BLaER1 (cell line): ENCODE data around the gene GLDC.
"Not testable (repeated sequence)": the region's sequence is repeated elsewhere in the genome, so short reads cannot be mapped to it uniquely, and the experiment has no call there.

Experiments
- H3K27ac ChIP-seq: shearing (Covaris generic); formaldehyde crosslinking; 2 replicates; pipeline ENCODE4 v1.8.1; 2022
- H3K27me3 ChIP-seq: shearing (Covaris generic); formaldehyde crosslinking; 2 replicates; pipeline ENCODE4 v1.8.1; 2022
- H3K36me3 ChIP-seq: shearing (Covaris generic); formaldehyde crosslinking; 2 replicates; pipeline ENCODE4 v1.8.1; 2022
- H3K4me1 ChIP-seq: shearing (Covaris generic); formaldehyde crosslinking; 2 replicates; pipeline ENCODE4 v1.8.1; 2022
- H3K4me2 ChIP-seq: shearing (Covaris generic); formaldehyde crosslinking; 2 replicates; pipeline ENCODE4 v1.8.1; 2022
- H3K4me3 ChIP-seq: shearing (Covaris generic); formaldehyde crosslinking; 2 replicates; pipeline ENCODE4 v1.8.1; 2022
- H3K9ac ChIP-seq: shearing (Covaris generic); formaldehyde crosslinking; 2 replicates; pipeline ENCODE4 v1.8.1; 2022
- H3K9me3 ChIP-seq: shearing (Covaris generic); formaldehyde crosslinking; 2 replicates; pipeline ENCODE4 v1.8.1; 2022
- H4K20me1 ChIP-seq: shearing (Covaris generic); formaldehyde crosslinking; 2 replicates; pipeline ENCODE4 v1.8.1; 2022
- Cebpa-rat ChIP-seq: shearing (Covaris generic); IDR thresholded peaks from 2 replicates; pipeline ENCODE4 v1.8.1; 2022

Gene GLDC

DNA sequence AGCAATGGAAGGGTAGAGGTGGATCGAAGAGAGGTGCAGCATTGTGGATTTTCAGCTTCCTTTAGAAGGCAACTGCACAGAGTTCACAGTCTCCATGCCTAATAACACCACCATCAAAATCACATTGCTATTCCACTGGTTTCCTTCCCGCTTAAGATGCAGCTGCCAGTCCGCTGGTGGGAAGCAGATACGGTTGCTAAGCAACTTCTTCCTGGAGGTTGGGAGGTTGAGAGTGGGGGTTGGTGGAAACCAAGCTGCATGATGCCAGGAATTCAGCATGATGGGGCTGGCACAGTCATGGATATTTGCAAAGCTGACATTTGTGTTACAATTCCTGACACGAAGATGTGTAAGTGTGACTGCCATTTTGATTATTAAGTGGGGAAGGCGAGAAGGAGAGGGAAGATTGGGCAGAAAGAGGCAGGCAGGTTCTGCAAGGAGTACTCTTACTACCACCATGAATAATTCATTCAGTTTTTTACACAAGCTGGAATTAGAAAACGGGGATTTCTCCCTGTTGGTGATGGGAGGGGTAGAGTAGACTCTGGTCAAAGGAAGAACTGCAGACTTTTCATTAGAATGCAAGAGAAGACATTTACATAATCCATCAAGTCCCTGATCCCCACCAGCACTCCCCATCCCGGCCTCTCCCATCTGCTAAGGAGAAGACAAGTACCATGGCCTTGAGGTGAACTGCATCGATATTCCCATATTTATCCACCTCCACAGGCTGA is 87.5 kb downstream of the GLDC start:
- Histone ChIP-seq H3K4me1 (peaks cover 18% of the 10 kb centered on the region), H3K27me3 (no peaks in the 10 kb centered on the region), H3K4me3 (no peak overlapping the region), H3K27ac (no peak overlapping the region), H3K4me2 (no peak overlapping the region), H3K36me3 (peaks cover 62% of the 10 kb centered on the region), H3K9me3 (no peaks in the 10 kb centered on the region), H4K20me1 (no peaks in the 10 kb centered on the region), H3K9ac (no peak overlapping the region)
- no peak for TF ChIP-seq Cebpa-rat

DNA sequence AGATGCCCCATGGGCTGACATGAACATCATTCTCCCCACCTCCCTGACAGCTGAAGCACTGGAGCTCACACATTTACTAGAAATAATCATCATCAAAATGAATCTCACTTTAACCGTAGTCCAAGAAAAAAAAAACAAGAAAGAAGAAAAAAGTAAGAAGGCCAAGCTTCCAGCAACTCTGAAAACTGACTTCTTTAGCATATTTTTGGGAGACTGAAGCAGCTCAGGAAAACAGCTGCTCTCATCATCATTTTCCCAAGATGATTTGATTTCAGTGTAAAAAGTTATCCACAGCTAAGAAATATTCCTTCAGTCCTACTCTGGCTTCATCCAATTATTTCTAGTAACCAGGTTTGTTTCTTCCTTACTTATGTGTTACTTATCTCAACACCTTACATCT is 91.7 kb downstream of the GLDC start:
- peaks cover 66% of the 10 kb centered on the region for H3K36me3 ChIP-seq
- H3K4me3 ChIP-seq, result no peak overlapping the region
- H3K27me3 ChIP-seq, result no peaks in the 10 kb centered on the region
- no peak overlapping the region for H3K9ac ChIP-seq
- no peak for TF ChIP-seq Cebpa-rat
- H3K27ac ChIP-seq, result 0 out of 2 replicates have a peak overlapping the region, but pooled peaks have one; percentile 21
- H3K4me2 ChIP-seq, result peak overlapping the region; percentile 63
- H3K9me3 ChIP-seq, result no peaks in the 10 kb centered on the region
- H3K4me1 ChIP-seq, result peaks cover 32% of the 10 kb centered on the region
- no peaks in the 10 kb centered on the region for H4K20me1 ChIP-seq

DNA sequence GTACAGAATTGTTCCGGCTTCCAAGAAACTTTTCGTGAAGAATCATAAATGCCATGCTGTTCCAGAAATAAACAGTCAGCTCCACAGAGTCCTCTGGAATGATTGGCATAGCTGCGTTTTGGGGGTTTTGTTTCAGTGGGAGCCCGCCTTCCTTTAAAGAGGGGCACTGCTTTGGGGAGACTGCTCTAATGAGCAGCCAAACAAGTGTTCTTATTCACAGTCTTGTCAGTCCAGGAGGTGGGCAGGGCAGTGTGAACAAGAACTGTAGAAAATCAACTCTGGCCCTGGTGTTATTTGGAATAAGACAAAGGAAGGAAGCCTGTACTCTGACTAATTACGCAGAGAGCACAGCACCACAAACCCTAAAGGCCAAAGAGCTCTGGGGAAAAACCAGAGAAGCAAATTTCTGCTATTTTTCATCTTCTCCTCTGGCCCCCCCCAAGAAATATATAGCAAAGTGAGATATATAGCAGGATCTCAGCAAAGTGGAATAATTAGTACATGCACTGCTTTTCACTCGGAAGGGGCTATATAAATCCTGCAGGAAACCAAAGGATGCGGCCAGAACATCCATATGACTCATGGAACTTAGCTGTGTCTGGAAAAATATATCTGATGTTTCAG is 92.9 kb downstream of the GLDC start:
- H3K9ac ChIP-seq, result no peak overlapping the region
- H3K4me3 ChIP-seq, result no peak overlapping the region
- peaks cover 33% of the 10 kb centered on the region for H3K4me1 ChIP-seq
- H4K20me1 ChIP-seq, result no peaks in the 10 kb centered on the region
- peaks cover 54% of the 10 kb centered on the region for H3K36me3 ChIP-seq
- H3K9me3 ChIP-seq, result no peaks in the 10 kb centered on the region
- peak overlapping the region; percentile 63 for H3K4me2 ChIP-seq
- no peak for TF ChIP-seq Cebpa-rat
- peak overlapping the region; percentile 30; the same call in 1 of the 2 replicates for H3K27ac ChIP-seq
- no peaks in the 10 kb centered on the region for H3K27me3 ChIP-seq

DNA sequence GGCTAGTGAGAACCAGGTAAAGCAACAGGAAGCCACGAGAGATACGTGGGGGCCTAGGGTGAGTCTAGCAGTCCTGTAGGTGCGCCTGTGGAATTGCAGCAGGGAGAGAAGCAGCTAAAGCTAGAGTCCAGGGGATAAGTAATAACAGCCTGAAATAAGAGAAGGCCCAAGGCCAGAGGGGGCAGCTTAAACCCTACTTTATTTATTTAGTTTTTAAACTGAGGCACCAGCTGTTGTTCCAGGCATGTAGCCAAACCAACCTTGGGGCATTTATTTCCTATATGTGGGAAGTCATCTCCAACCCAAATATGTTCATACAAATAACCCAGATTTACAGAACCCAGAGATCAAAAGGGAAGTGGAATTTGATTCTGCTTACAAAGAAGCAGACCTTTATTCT is 93.5 kb downstream of the GLDC start:
- Histone ChIP-seq H3K4me3 (no peak overlapping the region), H3K4me1 (peaks cover 33% of the 10 kb centered on the region), H3K9me3 (no peaks in the 10 kb centered on the region), H4K20me1 (no peaks in the 10 kb centered on the region), H3K9ac (no peak overlapping the region), H3K4me2 (peak overlapping the region; percentile 63), H3K36me3 (peaks cover 50% of the 10 kb centered on the region), H3K27ac (no peak overlapping the region), H3K27me3 (no peaks in the 10 kb centered on the region)
- TF ChIP-seq Cebpa-rat, result no peak

GRCh38 chr9:6551136-6551535 is 94.4 kb downstream of the GLDC start:
- H4K20me1 ChIP-seq, result no peaks in the 10 kb centered on the region
- peaks cover 50% of the 10 kb centered on the region for H3K36me3 ChIP-seq
- no peaks in the 10 kb centered on the region for H3K9me3 ChIP-seq

DNA sequence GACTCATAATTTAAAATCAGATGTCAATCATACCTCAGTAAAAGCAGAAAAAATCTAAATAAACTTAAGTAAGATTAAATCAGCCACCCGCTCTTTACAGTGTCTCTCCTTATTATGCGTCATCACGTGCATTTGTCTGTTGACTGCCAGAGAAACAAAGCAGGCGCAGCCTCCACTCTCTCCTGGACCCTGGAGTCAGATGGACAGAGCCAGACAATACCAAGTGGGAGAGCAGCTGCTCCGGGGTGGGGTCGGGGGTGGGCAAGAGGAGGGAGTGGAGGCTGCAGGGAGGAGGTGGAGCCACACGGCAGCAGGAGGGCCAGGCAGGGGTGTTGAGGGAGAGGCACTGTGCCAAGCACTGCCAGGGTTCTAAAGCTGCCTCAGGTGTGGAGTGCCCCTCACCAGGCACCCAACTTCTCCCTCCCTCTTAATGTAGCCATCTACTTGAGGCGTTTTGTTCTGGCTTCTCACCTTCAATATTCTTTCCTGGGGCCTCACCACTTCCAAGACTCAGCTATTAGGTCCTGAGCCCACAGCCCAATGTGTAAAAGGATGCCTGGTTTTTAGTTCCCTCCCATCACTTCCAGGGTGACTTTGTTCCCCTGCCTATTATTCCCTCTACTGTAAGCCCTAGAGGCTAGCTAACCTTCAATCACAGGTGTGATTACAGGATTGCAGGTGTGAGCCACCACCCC is 96.3 kb downstream of the GLDC start:
- H3K36me3 ChIP-seq, result peaks cover 47% of the 10 kb centered on the region

More at GRCh38 chr9:6551136-6551535, 94.4 kb downstream of the GLDC start:
- peaks cover 33% of the 10 kb centered on the region for H3K4me1 ChIP-seq
- H3K4me3 ChIP-seq, result no peak overlapping the region
- no peak for TF ChIP-seq Cebpa-rat
- H3K4me2 ChIP-seq, result no peak overlapping the region
- no peak overlapping the region for H3K27ac ChIP-seq
- no peak overlapping the region for H3K9ac ChIP-seq
- H3K27me3 ChIP-seq, result no peaks in the 10 kb centered on the region

DNA sequence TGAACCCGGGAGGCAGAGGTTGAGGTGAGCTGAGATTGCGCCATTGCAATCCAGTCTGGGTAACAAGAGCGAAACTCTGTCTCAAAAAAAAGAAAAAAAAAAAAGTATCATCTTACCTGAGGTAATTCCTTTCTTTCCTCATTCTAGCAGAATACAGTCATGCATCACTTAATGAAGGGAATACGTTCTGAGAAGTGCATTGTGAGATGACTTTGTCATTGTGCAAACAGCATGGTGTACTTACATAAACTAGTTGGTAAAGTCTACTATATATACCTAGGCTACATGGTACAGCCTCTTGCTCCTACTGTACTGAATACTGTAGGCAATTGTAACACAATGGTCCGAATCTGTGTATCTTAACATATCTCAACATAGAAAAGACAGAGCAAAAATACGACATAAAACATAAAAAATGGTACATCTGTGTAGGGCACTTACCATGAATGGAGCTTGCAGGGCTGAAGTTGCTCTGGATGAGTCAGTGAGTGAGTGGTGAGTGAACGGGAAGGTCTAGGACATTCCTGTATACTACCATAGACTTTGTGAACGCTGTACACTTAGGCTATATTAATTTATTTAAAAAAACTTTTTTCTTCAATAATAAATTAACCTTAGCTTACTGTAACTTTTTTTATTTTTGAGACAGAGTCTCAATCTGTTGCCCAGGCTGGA is 100.4 kb downstream of the GLDC start:
- Histone ChIP-seq H3K4me2 (no peak overlapping the region), H3K4me1 (peaks cover 7% of the 10 kb centered on the region), H3K4me3 (no peak overlapping the region), H4K20me1 (no peaks in the 10 kb centered on the region), H3K9me3 (no peaks in the 10 kb centered on the region), H3K36me3 (peaks cover 54% of the 10 kb centered on the region), H3K9ac (no peak overlapping the region), H3K27ac (no peak overlapping the region), H3K27me3 (no peaks in the 10 kb centered on the region)
- TF ChIP-seq Cebpa-rat, result no peak

More for the DNA sequence above, 96.3 kb downstream of the GLDC start:
- H3K4me2 ChIP-seq, result no peak overlapping the region
- H4K20me1 ChIP-seq, result no peaks in the 10 kb centered on the region
- peaks cover 33% of the 10 kb centered on the region for H3K4me1 ChIP-seq
- H3K27ac ChIP-seq, result no peak overlapping the region
- no peak for TF ChIP-seq Cebpa-rat
- H3K4me3 ChIP-seq, result no peak overlapping the region
- no peaks in the 10 kb centered on the region for H3K27me3 ChIP-seq
- H3K9me3 ChIP-seq, result no peaks in the 10 kb centered on the region
- H3K9ac ChIP-seq, result no peak overlapping the region

DNA sequence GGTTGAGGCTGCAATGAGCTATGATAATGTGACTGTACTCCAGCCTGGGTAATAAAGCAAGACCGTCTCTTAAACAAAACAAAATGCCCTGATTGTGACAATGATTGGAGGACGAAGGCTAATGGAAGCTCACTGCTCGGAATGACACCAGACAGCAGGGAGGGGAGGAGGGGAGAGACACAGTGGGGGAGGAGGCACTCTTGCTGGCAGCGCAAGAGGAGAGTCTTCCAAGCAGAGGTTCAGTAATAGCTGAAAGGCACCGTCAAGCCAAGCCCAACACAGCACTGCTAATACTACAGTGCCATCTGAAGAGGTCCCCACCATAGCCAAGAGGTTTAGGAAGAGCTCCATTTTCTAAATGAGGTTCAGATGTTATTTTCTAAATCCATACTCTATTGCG is 102.3 kb downstream of the GLDC start:
- peaks cover 1% of the 10 kb centered on the region for H3K4me1 ChIP-seq
- no peaks in the 10 kb centered on the region for H3K27me3 ChIP-seq
- H4K20me1 ChIP-seq, result no peaks in the 10 kb centered on the region
- TF ChIP-seq Cebpa-rat, result no peak
- no peaks in the 10 kb centered on the region for H3K9me3 ChIP-seq
- no peak overlapping the region for H3K27ac ChIP-seq
- no peak overlapping the region for H3K4me2 ChIP-seq
- no peak overlapping the region for H3K9ac ChIP-seq
- peaks cover 63% of the 10 kb centered on the region for H3K36me3 ChIP-seq
- H3K4me3 ChIP-seq, result no peak overlapping the region

GRCh38 chr9:6542617-6543016 is 102.9 kb downstream of the GLDC start:
- peaks cover 63% of the 10 kb centered on the region for H3K36me3 ChIP-seq
- H3K9me3 ChIP-seq, H3K27me3 ChIP-seq, H3K4me1 ChIP-seq, H4K20me1 ChIP-seq, H3K27ac ChIP-seq, H3K9ac ChIP-seq, H3K4me2 ChIP-seq, H3K4me3 ChIP-seq: not testable (repeated sequence)

- Histone ChIP-seq H3K27me3 (no peaks in the 10 kb centered on the region), H3K4me3 (no peak overlapping the region), H3K36me3 (peaks cover 51% of the 10 kb centered on the region), H3K27ac (no peak overlapping the region), H3K4me2 (no peak overlapping the region), H3K9me3 (no peaks in the 10 kb centered on the region), H3K9ac (no peak overlapping the region), H3K4me1 (no peaks in the 10 kb centered on the region), H4K20me1 (no peaks in the 10 kb centered on the region)
- TF ChIP-seq Cebpa-rat, result no peak
These were observed 106.9 kb downstream of the GLDC start for GRCh38 chr9:6538666-6539071.
